HG03196 (cell line): Measurements from ENCODE around the gene SYT10.
"Not testable (repeated sequence)": the region's sequence is repeated elsewhere in the genome, so short reads cannot be mapped to it uniquely, and the experiment has no call there.

ENCODE experiments used
- ATAC-seq: cut with Tn5 transposase; IDR thresholded peaks from one replicate; pipeline ENCODE4 v1.9.1; 2021; ENCODE audit not compliant: unreplicated experiment

SYT10 gene, protein sequence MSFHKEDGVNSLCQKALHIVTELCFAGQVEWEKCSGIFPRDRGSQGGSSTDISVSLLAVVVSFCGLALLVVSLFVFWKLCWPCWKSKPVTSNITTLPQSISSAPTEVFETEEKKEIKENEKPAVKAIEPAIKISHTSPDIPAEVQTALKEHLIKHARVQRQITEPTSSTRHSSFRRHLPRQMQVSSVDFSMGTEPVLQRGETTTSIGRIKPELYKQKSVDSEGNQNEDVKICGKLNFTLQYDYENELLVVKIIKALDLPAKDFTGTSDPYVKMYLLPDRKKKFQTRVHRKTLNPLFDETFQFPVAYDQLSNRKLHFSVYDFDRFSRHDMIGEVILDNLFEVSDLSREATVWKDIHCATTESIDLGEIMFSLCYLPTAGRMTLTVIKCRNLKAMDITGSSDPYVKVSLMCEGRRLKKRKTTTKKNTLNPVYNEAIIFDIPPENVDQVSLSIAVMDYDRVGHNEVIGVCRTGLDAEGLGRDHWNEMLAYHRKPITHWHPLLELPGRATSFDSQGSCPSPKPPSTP

DNA sequence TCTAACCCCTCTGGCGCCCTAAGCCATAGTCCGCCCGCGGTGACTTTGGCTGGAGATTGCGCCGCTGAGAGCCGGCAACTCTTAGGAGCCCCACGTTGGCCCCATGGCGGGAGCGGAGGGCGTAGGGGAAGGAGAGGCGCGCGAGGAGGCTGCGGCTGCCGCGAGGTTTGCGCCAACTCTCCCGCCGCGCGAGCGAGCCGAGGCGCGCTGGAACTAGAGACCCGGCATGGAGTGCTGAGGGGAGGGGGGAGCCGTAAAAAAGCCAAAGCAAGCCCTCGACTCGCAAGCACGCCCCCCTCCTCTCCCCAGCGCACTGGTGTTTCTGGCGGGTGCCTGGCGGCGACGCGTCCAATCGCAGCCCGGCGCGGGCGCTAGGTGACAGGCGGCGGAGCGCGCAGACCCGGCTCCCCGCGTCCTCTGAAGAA is at the start of gene SYT10:
SYT10 (minus strand) TSS at position 233 of the 425 bp plus-strand sequence. CDS start 297 bp downstream, outside the sequence.
- no peak for ATAC-seq

- ATAC-seq = no peak
Measured at GRCh38 chr12:33488036-33488435, 48.4 kb upstream of the SYT10 start.

DNA sequence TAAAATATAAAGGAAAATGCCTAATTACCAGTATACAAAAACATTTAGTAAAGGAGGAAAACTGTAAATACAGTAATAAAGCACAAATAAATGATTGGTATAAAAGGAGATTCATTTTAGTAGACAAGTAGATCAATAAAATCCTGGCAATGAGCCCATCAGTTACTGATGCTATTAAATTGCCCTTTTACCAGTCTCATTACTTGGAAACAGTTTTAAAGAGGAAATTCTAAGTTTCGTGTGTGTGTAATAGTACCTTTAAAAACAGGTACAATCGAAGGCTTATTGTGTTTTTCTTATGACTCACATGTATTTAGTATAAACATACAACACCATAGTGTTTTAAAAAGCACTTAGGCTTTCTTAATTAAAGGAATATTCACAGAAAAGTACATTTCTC is 46.4 kb upstream of the SYT10 start:
- ATAC-seq = no peak

DNA sequence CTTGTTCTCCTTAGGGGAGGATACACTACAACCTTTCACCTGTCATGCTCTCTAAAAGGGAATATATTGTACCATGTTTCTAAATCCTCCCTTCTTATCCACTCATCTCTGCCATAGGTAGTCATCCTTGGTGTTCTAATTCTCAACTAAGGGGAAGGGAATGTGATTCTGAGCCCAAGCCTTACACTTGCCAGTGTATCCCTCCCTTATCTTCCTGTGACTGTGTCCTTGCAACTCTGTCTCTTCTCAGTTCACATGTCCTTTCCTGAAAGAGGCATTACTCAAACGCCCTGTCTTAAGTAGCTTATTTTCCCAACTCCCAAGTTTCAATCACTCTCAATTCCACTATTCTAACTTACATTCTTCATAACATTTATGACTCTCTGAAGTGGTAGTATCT is 44.5 kb upstream of the SYT10 start:
- no peak for ATAC-seq

- ATAC-seq = no peak
Measured at GRCh38 chr12:33480366-33480765, 40.7 kb upstream of the SYT10 start.

GRCh38 chr12:33476058-33476457 is 36.4 kb upstream of the SYT10 start:
- ATAC-seq = no peak

DNA sequence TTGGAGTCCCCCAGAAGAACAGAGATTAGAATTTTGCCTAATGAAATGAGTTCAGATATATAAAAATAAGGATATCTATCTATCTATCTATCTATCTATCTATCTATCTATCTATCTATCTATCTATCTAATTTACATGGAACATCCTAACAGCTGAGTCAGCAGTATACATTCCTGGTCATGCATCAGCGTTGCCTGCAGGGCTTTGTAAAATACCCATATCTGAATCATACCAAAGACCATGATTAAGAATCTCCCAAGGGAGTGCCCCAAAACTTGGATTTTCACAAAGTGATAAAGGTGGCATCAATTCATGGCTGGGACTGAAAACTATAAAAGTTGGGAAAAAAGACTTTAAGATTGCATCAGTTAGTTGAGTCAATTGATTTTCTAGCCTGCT is 32.7 kb upstream of the SYT10 start:
- ATAC-seq = no peak

DNA sequence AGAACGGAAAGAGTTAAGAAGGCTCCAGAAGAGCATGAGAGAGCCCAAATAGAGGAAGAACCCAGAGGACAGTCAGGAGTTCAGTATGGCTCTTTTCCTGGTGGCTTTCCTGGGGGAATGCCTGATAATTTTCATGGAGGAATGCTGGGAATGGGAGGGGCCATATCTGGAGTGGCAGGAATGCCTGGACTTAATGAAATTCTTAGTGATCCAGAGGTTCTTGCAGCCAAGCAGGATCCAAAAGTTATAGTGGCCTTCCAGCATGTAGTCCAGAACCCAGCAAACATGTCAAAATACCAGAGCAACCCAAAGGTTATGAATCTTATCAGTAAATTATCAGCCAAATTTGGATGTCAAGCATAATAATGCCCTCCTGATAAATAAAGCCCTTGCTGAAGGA is 15.5 kb upstream of the SYT10 start:
- ATAC-seq = no peak

- no peak for ATAC-seq
Measured at GRCh38 chr12:33450480-33450879, 10.9 kb upstream of the SYT10 start.

GRCh38 chr12:33440477-33440876 is 858 bp upstream of the SYT10 start:
- no peak for ATAC-seq

DNA sequence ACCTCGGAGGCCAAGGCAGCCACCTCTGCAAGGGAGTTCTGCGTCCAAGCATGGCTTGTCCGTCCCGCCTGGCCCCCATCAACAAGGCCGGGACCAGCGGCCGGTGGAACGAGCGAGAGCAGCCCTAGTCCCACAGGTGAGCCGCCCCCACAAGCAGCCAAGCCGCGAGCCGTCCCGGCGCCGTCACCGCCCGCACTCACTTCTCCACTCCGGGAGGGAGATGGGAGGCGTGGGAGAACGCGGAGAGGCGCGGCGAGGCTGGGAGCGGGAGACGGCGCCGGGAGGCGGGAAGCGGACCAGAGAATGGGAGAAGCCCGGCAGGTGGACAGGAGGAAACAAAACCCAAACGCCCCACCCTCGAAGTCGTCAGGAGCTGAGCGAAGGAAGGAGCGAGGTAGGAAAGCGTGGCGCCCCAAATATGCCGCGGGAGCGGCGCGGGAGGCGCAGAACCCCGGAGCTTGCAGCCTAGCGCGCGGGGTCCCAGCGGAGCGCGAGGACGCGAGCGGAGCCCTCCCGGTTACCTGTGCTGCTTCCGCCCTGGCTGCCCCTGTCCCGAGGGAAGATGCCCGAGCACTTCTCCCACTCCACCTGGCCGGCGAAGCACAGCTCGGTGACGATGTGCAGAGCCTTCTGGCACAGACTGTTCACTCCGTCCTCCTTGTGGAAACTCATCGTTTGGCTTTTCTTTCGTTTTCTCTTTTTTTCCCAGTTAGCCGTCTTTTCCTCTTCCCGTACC is 600 bp downstream of the SYT10 start:
- no peak for ATAC-seq

DNA sequence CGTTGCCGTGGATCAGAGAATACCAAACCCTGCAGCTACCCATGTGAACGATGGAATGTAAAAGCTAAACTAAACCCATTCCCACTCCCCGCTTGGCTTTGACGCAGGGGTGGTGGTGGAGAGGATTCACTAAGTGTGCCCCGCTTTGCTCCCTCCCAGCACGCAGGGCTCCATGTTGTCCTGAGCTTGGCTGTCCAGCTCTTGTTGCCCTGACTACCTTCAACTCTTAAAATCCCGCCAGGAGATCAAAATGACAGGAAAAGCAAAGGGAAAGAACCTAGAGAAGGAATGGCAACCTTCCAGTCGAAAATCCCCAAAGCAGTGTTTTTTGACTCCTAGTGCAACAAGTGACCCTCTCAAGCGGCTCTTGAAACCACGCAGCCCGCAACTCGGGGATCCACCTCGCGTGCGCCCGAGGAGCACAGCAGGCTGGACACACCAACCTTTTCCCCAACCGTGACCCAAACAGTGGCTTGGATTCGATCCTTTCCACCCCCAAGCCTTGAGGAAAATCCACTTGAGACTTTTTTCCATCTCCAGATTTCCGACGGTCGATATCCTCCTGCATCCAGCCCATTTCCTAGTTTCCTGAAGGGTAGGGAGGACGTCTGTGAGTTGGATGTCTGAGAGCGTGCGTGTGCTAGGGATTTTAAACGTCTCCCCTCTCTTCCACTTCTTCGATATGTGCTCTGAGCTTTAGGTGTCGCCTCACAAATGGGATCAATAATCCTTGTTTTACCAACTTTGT is 1.4 kb downstream of the SYT10 start:
- no peak for ATAC-seq

DNA sequence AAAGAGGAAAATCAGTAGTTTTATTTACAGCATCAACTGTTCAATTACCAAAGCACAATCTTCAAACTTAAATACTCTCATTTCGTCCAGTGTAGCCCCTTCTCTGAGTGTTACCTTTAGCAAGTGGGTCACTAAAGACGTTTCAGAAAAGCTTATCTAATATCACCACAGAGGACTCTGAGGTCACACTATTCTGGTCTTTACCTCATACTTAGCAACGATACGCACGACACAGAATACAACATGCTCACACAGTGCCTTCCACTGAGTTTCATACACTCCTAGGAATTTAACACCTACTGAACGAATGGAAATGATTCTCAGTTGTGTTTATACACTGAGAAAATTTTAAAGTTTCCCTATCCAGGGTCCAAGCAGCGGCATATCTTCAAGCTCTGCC is 2.0 kb downstream of the SYT10 start:
- no peak for ATAC-seq

DNA sequence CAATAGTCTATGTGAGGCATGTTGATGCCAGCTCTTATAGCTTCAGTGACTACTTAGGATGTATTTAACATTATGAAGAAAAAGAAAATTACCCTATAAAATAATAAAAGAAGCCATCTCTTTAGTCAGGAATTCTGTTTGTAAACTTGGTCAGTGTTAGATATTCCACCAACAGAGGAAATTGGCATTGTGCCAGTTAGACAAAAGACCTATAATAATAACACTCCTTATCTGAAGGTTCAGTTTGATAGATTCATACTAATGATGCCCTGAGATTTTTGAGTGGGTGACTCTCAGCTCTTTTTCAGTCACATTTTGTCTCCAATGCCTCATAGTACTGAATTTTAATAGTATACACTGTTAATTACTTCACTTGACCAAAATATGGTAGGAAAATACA is 6.6 kb downstream of the SYT10 start:
- ATAC-seq = no peak

DNA sequence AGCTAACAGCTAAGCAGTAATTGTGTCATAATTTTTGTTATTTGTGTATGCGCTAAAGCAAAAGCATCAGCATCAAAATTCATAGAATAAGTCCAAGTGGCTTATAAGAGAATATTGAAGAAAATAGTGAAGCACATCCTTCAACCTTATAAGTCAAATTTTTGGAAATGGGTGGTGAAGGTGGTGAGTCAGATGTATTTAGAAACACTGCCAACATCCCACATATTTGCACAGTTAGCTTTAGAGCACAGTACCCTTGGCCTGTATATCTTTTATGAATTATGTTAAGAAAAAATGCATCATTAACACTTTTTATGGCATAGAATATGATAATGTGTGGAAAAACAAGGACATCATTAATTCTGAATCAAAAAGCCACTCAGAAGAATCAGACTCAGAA is 8.0 kb downstream of the SYT10 start:
- no peak for ATAC-seq

GRCh38 chr12:33429468-33429867 is 10.2 kb downstream of the SYT10 start:
- no peak for ATAC-seq

- ATAC-seq = no peak
Measured at GRCh38 chr12:33427071-33427470, 12.5 kb downstream of the SYT10 start.

DNA sequence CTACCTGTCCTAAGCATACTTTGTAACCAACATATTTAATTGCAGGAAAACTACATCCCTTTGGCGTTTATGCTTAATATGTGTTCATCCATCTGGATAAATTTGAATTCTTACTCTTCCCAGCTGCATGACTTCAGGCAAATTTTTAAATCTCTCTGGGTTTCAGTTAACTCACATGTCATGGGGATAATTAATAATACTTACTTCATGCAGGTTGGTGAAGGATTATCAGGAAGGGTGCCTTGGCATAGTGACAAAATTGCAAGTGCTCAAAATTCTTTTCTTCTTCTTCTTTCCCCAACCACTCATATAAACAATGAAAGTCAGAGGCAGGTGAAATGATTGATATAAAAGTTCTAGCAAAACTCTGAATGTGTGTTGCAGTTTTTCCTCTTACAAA is 15.9 kb downstream of the SYT10 start:
- no peak for ATAC-seq

DNA sequence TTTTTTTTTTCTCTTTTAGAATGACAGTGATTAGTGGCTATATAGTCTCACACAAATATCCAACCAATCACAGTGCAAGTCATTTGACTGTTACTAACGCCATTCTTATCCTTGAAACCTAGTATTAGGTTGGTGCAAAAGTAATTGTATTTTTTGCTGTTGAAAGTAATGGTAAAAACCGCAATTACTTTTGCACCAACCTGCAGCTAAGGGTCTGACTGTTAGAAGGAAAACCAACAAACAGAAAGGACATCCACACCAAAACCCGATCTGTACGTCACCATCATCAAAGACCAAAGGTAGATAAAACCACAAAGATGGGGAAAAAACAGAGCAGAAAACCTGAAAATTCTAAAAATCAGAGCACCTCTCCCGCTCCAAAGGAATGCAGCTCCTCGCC is 27.2 kb downstream of the SYT10 start:
- ATAC-seq = not testable (repeated sequence)

GRCh38 chr12:33383503-33383902 is 56.1 kb downstream of the SYT10 start:
- no peak for ATAC-seq

DNA sequence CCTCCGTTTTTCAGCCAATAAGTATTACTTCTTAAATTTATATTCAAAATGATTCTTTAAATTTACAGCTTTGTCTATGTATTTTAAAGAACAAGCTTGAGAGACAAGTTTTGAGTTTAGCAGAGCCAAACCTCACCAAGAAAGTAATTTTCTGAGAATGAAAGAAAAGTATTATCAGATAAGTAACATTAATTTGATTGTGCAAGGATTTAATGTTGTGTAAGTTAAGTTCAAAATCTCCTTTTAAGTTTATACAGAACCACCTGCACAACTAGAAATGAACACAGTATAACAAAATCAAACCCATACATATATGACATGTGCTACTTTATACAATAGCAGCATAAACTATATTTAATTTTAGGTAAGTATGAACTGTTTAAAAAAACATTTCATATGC is 63.5 kb downstream of the SYT10 start:
- no peak for ATAC-seq
